Liver (tissue), 3 donors: Measurements from ENCODE around the gene EXO1.

Experiments
- ATF3 ChIP-seq: IDR thresholded peaks from 2 replicates; pipeline ENCODE4 v1.6.1; 2016; ENCODE audit warnings: antibody characterized with exemption
- CTCF ChIP-seq: fragments of 150-350 bp; IDR thresholded peaks from 2 replicates; pipeline ENCODE4 v1.5.1; 2017; ENCODE audit warnings: improper control_type of control experiment, low read depth, low read length; ENCODE audit not compliant: missing input control
- MAX ChIP-seq: IDR thresholded peaks from 2 replicates; pipeline ENCODE4 v1.6.1; 2016; ENCODE audit warnings: antibody characterized with exemption
- RAD21 ChIP-seq, 2 donors: IDR thresholded peaks; 2 replicates each; pipeline ENCODE4 v1.6.1; 2016; ENCODE audit warnings: antibody characterized with exemption in 2 of 2, mild to moderate bottlenecking in 2 of 2
- REST ChIP-seq: IDR thresholded peaks from 2 replicates; pipeline ENCODE4 v1.6.1; 2016; ENCODE audit warnings: antibody characterized with exemption, mild to moderate bottlenecking
- TAF1 ChIP-seq: conservative IDR thresholded peaks from 2 replicates; pipeline ENCODE4 v1.6.1; 2016; ENCODE audit warnings: antibody characterized with exemption, mild to moderate bottlenecking
- YY1 ChIP-seq: IDR thresholded peaks from 2 replicates; pipeline ENCODE4 v1.6.1; 2016; ENCODE audit warnings: antibody characterized with exemption, mild to moderate bottlenecking
- donor health status: healthy.
- donor health status: healthy.

GRCh38 chr1:241881440-241881839 lies 33.4 kb downstream of the EXO1 start:
- no peak for TF ChIP-seq CTCF
- TF ChIP-seq RAD21 (IDR thresholded peaks at IDR 0.05) = no peak
- no peak for TF ChIP-seq REST
- no peak for TF ChIP-seq YY1
- TF ChIP-seq TAF1 = no peak
- no peak for TF ChIP-seq ATF3
- TF ChIP-seq MAX = no peak
